HepG2 (cell line): Measurements from ENCODE around the gene ZNF628. TPM values are rescaled to one million over a fixed set of nuclear protein-coding genes. Genes with fewer than 3 reads are reported as not detected.
A peak's percentile ranks its signal among the peaks of the same experiment; 100 is the strongest.

ENCODE experiments used
- ATAC-seq: fragments of 200-7000 bp; cut with Tn5 transposase; 3 replicates; pipeline ENCODE4 v1.9.1; 2020; ENCODE audit warnings: mild to moderate bottlenecking, moderate library complexity
- BruUV-seq: library from RNA; stranded (reverse); fragments of 400-500 nt; replicated peaks from 2 replicates; lab custom pipeline; 2021; lab: Mats Ljungman, UMichigan
- CTCF ChIA-PET: fragments of 300-600 bp; formaldehyde crosslinking; extraction: SDS; loops from one replicate; lab custom pipeline; 2021; ENCODE audit warnings: low total read pairs, inconsistent platforms, low intra/inter-chr PET ratio; lab: Yijun Ruan, JAX
- POLR2A ChIA-PET: fragments of 350-600 bp; sonication (Branson Sonifier 250); formaldehyde crosslinking; loops from one replicate; lab custom pipeline; 2020; ENCODE audit warnings: antibody characterized with exemption, inconsistent platforms; lab: Yijun Ruan, JAX
- DNase-seq: peaks from one replicate; pipeline ENCODE4 v3.0.0-alpha.2; 2015; ENCODE audit warnings: low spot score
- FAIRE-seq: peaks from 3 replicates; lab custom pipeline; 2011; peaks lifted over from hg19 to GRCh38; lab: Jason Lieb, UNC
- H2AFZ ChIP-seq: one replicate; pipeline ENCODE4 v1.6.1; 2011; ENCODE audit warnings: low read length, inconsistent platforms
- H3K27ac ChIP-seq: fragments of 300-600 bp; 3 replicates; pipeline ENCODE4 v1.8.0; 2011; ENCODE audit warnings: mixed run types, mild to moderate bottlenecking, mixed read lengths, low read length, inconsistent platforms; ENCODE audit not compliant: insufficient read depth; ENCODE audit errors: extremely low read length
- H3K27me3 ChIP-seq, 2 experiments: fragments of 200-600 bp in 1 of 2; 2 replicates in 1 of 2; 3 replicates in 1 of 2; pipeline versions ENCODE4 v1.6.0 to v1.8.0; 2011; ENCODE audit warnings: low read length in 2 of 2, mild to moderate bottlenecking in 2 of 2, moderate library complexity in 2 of 2, inconsistent platforms in 1 of 2; ENCODE audit not compliant: insufficient read depth in 2 of 2, control insufficient read depth in 1 of 2
- H3K36me3 ChIP-seq, 2 experiments: fragments of 200-600 bp in 1 of 2; replicated peaks in 1 of 2; 2 replicates in 1 of 2; 3 replicates in 1 of 2; pipeline versions ENCODE4 v1.5.1 to v1.8.0; 2011; ENCODE audit warnings: low read length in 2 of 2, inconsistent platforms in 1 of 2; ENCODE audit not compliant: insufficient read depth in 2 of 2, control insufficient read depth in 1 of 2
- H3K4me1 ChIP-seq: 2 replicates; pipeline ENCODE4 v1.5.1; 2012; ENCODE audit warnings: low read length, inconsistent platforms; ENCODE audit not compliant: insufficient read depth
- H3K4me2 ChIP-seq: 2 replicates; pipeline ENCODE4 v1.6.0; 2011; ENCODE audit warnings: low read depth, low read length, inconsistent platforms
- H3K4me3 ChIP-seq, 3 experiments: fragments of 200-600 bp in 1 of 3; sonication (generic), shearing (Covaris generic) in 1 of 3; replicated peaks in 1 of 3; 2 replicates each; pipeline ENCODE4 v1.5.1; 2011 to 2016; ENCODE audit warnings: low read length in 3 of 3, inconsistent platforms in 2 of 3, low read depth in 2 of 3, mild to moderate bottlenecking in 2 of 3, control low read depth in 1 of 3, mixed read lengths in 1 of 3; ENCODE audit not compliant: insufficient read depth in 1 of 3
- H3K79me2 ChIP-seq: one replicate; pipeline ENCODE4 v1.6.1; 2011; ENCODE audit warnings: low read length, inconsistent platforms; ENCODE audit not compliant: insufficient read depth
- H3K9ac ChIP-seq: 2 replicates; pipeline ENCODE4 v1.6.0; 2011; ENCODE audit warnings: mild to moderate bottlenecking, low read depth, low read length, inconsistent platforms; ENCODE audit not compliant: insufficient read depth
- H3K9me3 ChIP-seq: 2 replicates; pipeline ENCODE4 v1.5.1; 2012; ENCODE audit warnings: mild to moderate bottlenecking, low read length
- H4K20me1 ChIP-seq: 2 replicates; pipeline ENCODE4 v1.6.0; 2011; ENCODE audit warnings: inconsistent platforms, mild to moderate bottlenecking, low read length, moderate library complexity; ENCODE audit not compliant: insufficient read depth
- EEA1 ChIP-seq: sonication (generic); formaldehyde crosslinking; IDR thresholded peaks from 2 replicates; pipeline ENCODE4 v1.5.1; 2020; ENCODE audit warnings: mild to moderate bottlenecking, missing genetic modification reagents, borderline replicate concordance
- GTF2F1 ChIP-seq: fragments of 150-350 bp; IDR thresholded peaks from 2 replicates; pipeline ENCODE4 v1.6.1; 2014; ENCODE audit warnings: low read length
- HMGA1 ChIP-seq: sonication (generic); formaldehyde crosslinking; conservative IDR thresholded peaks from 2 replicates; pipeline ENCODE4 v1.4.0; 2020; ENCODE audit warnings: missing genetic modification reagents
- HNRNPL ChIP-seq: fragments of 200-400 bp; formaldehyde crosslinking; IDR thresholded peaks from 2 replicates; pipeline ENCODE4 v1.6.1; 2017; ENCODE audit warnings: mild to moderate bottlenecking, low read depth, low read length
- HOXA5 ChIP-seq: sonication (generic); formaldehyde crosslinking; IDR thresholded peaks from 2 replicates; pipeline ENCODE4 v1.4.0; 2020; ENCODE audit warnings: missing genetic modification reagents
- LCORL ChIP-seq, 2 experiments: fragments of 450-650 bp in 1 of 2; sonication (generic) in 1 of 2; formaldehyde crosslinking in 1 of 2; IDR thresholded peaks; 2 replicates each; pipeline versions ENCODE4 v1.5.0 to v1.6.1; 2017 to 2020; ENCODE audit warnings: antibody characterized with exemption in 1 of 2, missing genetic modification reagents in 1 of 2
- MXI1 ChIP-seq: IDR thresholded peaks from 3 replicates; pipeline ENCODE4 v1.6.1; 2012; ENCODE audit warnings: low read depth, low read length, inconsistent platforms, borderline replicate concordance
- NFE2L1 ChIP-seq: sonication (generic); formaldehyde crosslinking; IDR thresholded peaks from 2 replicates; pipeline ENCODE4 v1.4.0; 2020; ENCODE audit warnings: missing genetic modification reagents, mild to moderate bottlenecking, borderline replicate concordance
- PHF8 ChIP-seq: sonication (generic); formaldehyde crosslinking; IDR thresholded peaks from 2 replicates; pipeline ENCODE4 v1.5.0; 2020; ENCODE audit warnings: missing genetic modification reagents
- REXO4 ChIP-seq: sonication (generic); formaldehyde crosslinking; IDR thresholded peaks from 2 replicates; pipeline ENCODE4 v1.8.0; 2022; ENCODE audit warnings: missing genetic modification reagents, mild to moderate bottlenecking, borderline replicate concordance
- SMC3 ChIP-seq: IDR thresholded peaks from 2 replicates; pipeline ENCODE4 v1.6.1; 2011; ENCODE audit warnings: low read length, improper control_type of control experiment
- ZNF138 ChIP-seq: sonication (generic); formaldehyde crosslinking; IDR thresholded peaks from 2 replicates; pipeline ENCODE4 v1.5.0; 2020; ENCODE audit warnings: mild to moderate bottlenecking, low read depth, missing genetic modification reagents
- ZNF383 ChIP-seq: sonication (generic); formaldehyde crosslinking; IDR thresholded peaks from 2 replicates; pipeline ENCODE4 v1.4.0; 2020; ENCODE audit warnings: missing genetic modification reagents, mild to moderate bottlenecking, borderline replicate concordance
- ZNF552 ChIP-seq: sonication (generic); formaldehyde crosslinking; IDR thresholded peaks from 2 replicates; pipeline ENCODE4 v1.9.0; 2022; ENCODE audit warnings: missing genetic modification reagents, mild to moderate bottlenecking, borderline replicate concordance
- ZNF556 ChIP-seq: sonication (generic); formaldehyde crosslinking; IDR thresholded peaks from 2 replicates; pipeline ENCODE4 v1.4.0; 2020; ENCODE audit warnings: mild to moderate bottlenecking, missing genetic modification reagents, borderline replicate concordance
- ZNF788 ChIP-seq: sonication (generic); formaldehyde crosslinking; IDR thresholded peaks from 2 replicates; pipeline ENCODE4 v1.5.0; 2020; ENCODE audit warnings: mild to moderate bottlenecking, missing genetic modification reagents, borderline replicate concordance
- WGBS: methylation state at CpG from one replicate; pipeline ENCODE4 v1.1.6; 2017; ENCODE audit warnings: low lambda C conversion rate; 5-methylcytosine and 5-hydroxymethylcytosine counted together
- in situ Hi-C: cut with HindIII; loops from 2 replicates; pipeline ENCODE4 v1.10.0; 2017; ENCODE audit warnings: low pct_unique_long_range_greater_than_20kb; ENCODE audit not compliant: extremely low pct_ligation_motif_present
- intact Hi-C: fragments of 100-400 bp; cut with micrococcal nuclease; formaldehyde crosslinking; loops from one replicate; pipeline ENCODE4 v1.10.0; 2022; ENCODE audit not compliant: unreplicated experiment
- polyA plus RNA-seq, 8 experiments: library from polyadenylated mRNA; depleted of rRNA in 3 of 8; stranded (reverse) in 7 of 8; unstranded in 1 of 8; fragments of >200 nt; fragmentation: Illumina TruSeq in 4 of 8; extraction: Trizol in 4 of 8; gene quantifications; 2 replicates each; pipeline versions ENCODE4 v1.2.1 to v1.2.3, GENCODE V29; 2011 to 2016; ENCODE audit warnings: low read depth in 4 of 8, missing spikeins in 1 of 8, mixed read lengths in 1 of 8; ENCODE audit not compliant: insufficient read depth in 1 of 8
- total RNA-seq, 5 experiments: library from RNA; depleted of rRNA; stranded (reverse); fragments of >200 nt; fragmentation: Illumina TruSeq; extraction: Trizol; gene quantifications; 2 replicates each; pipeline ENCODE4 v1.2.3, GENCODE V29; 2016; ENCODE audit warnings: low read depth in 1 of 5
- TF ChIP-seq, protein P1 (sequence below): sonication (generic); formaldehyde crosslinking; IDR thresholded peaks from 2 replicates; pipeline ENCODE4 v1.4.0; 2020; ENCODE audit warnings: missing genetic modification reagents
- TF ChIP-seq, protein P2 (sequence below): sonication (generic); formaldehyde crosslinking; IDR thresholded peaks from 2 replicates; pipeline ENCODE4 v1.9.0; 2021; ENCODE audit warnings: missing genetic modification reagents, mild to moderate bottlenecking, borderline replicate concordance

The ZNF628 gene
- total and polyA plus RNA-seq, 2 of the 13 experiments (the other 11 are each of a cell fraction or from before 2014, with no cell fraction given) = 0.54 to 1.2 TPM

DNA sequence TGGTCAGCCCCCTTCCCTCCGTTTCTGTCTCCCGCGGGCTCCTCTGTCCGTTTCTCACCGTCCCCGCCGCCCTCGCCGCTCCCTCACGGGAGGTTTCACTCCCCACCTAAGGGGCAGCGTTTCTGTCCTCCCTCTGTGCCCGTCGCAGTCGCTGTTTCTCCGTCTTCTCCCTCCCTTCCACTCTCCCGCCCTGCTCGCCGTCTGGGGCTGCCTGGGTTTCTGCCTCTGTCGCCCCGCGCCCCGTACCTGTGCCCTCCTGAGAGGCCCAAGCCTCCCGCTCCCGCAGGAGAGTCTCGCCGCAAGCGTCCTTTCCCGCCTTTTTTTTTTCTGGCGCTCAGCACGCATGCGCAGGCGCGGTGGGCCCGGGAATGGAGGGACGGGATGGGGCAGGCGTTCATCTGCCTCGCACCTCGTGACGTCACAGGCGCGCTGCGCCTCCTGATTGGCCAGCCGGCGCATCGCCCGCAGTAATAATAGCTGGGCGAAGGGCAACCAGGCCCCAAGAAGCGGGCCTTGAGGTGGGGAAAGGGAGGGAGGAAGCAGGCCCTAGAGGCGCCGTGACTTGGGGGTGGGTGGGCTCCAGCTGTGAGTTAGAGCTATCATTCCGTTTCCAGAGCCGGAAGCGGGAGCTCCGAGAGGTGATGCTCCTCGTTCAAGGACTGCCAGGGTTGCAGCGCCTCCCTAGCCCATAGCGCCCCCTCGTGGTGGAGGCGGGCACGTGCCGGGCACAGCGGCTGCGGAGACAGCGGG lies 27.3 kb downstream of the ZNF628 start (continued):
- TF ChIP-seq ZNF556 (CRISPR knock-in tag) (0 out of 2 replicates have a peak, but pooled peaks have one; percentile 39), ZNF383 (CRISPR knock-in tag) (no peak)

DNA sequence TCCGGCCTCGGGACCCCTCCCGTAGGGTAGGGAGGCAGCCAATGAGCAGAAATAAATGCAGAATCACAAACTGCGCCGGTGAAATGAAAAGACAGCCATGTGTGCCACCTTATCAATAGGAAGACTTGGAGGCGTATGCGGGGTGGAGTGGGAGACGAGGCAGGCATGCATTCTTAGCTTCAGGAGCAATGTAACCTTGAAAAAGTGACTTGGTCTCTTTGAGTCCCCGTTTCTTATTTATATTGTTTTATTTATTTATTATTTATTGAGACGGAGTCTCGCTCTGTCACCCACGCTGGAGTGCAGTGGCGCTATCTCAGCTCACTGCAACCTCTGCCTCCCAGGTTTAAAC lies 27.8 kb downstream of the ZNF628 start:
- in situ Hi-C loops = no loop called here
- TF ChIP-seq ZNF138 (no peak), HMGA1 (CRISPR knock-in tag) (no peak), NFE2L1 (no peak), HNRNPL (no peak), EEA1 (CRISPR knock-in tag) (no peak), ZNF552 (CRISPR knock-in tag) (no peak), GTF2F1 (no peak), MXI1 (0 out of 3 replicates have a peak, but pooled peaks have one; percentile 44), HOXA5 (no peak), SMC3 (no peak), LCORL (IDR thresholded peaks at IDR 0.05) (no peak), LCORL (CRISPR knock-in tag; IDR thresholded peaks at IDR 0.05) (no peak), ZNF788 (CRISPR knock-in tag) (0 out of 2 replicates have a peak, but pooled peaks have one; percentile 11), PHF8 (no peak), REXO4 (no peak)
- TF ChIP-seq, protein P1, sequence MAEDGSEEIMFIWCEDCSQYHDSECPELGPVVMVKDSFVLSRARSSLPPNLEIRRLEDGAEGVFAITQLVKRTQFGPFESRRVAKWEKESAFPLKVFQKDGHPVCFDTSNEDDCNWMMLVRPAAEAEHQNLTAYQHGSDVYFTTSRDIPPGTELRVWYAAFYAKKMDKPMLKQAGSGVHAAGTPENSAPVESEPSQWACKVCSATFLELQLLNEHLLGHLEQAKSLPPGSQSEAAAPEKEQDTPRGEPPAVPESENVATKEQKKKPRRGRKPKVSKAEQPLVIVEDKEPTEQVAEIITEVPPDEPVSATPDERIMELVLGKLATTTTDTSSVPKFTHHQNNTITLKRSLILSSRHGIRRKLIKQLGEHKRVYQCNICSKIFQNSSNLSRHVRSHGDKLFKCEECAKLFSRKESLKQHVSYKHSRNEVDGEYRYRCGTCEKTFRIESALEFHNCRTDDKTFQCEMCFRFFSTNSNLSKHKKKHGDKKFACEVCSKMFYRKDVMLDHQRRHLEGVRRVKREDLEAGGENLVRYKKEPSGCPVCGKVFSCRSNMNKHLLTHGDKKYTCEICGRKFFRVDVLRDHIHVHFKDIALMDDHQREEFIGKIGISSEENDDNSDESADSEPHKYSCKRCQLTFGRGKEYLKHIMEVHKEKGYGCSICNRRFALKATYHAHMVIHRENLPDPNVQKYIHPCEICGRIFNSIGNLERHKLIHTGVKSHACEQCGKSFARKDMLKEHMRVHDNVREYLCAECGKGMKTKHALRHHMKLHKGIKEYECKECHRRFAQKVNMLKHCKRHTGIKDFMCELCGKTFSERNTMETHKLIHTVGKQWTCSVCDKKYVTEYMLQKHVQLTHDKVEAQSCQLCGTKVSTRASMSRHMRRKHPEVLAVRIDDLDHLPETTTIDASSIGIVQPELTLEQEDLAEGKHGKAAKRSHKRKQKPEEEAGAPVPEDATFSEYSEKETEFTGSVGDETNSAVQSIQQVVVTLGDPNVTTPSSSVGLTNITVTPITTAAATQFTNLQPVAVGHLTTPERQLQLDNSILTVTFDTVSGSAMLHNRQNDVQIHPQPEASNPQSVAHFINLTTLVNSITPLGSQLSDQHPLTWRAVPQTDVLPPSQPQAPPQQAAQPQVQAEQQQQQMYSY (CRISPR knock-in tag) = no peak
- TF ChIP-seq, protein P2, sequence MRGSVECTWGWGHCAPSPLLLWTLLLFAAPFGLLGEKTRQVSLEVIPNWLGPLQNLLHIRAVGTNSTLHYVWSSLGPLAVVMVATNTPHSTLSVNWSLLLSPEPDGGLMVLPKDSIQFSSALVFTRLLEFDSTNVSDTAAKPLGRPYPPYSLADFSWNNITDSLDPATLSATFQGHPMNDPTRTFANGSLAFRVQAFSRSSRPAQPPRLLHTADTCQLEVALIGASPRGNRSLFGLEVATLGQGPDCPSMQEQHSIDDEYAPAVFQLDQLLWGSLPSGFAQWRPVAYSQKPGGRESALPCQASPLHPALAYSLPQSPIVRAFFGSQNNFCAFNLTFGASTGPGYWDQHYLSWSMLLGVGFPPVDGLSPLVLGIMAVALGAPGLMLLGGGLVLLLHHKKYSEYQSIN (CRISPR knock-in tag) = no peak

More for the DNA sequence above, 27.8 kb downstream of the ZNF628 start:
- ChIA-PET CTCF (interaction anchor here (1.1 to 2.0 kb wide), 3 partner anchors 36 to 363 kb away, joined by 3 to 24 read pairs (median 10); no protein-coding TSS in a partner anchor), POLR2A (interaction anchor here (0.9 to 1.9 kb wide), 8 partner anchors 10 to 276 kb away, joined by 3 to 10 read pairs (median 5); partner anchors contain the start of genes FIZ1, ISOC2, TMEM86B and ZNF524)
- Histone ChIP-seq H4K20me1 (no peaks in the 10 kb centered on the region), H3K4me3 (no peak overlapping the region), H3K27ac (no peak overlapping the region), H3K36me3 (no peaks in the 10 kb centered on the region), H3K4me2 (peak overlapping the region; percentile 59), H2AFZ (no peak overlapping the region), H3K9me3 (no peaks in the 10 kb centered on the region), H3K9ac (no peak overlapping the region), H3K27me3 (peaks cover 1 to 36% of the 10 kb centered on the region in 2 experiments; a peak in 4 of 5 replicates), H3K4me1 (peaks cover 20% of the 10 kb centered on the region), H3K79me2 (no peaks in the 10 kb centered on the region)
- WGBS = 12% methylated on average over 12 of the region's 13 CpGs
- no TSS peak for BruUV-seq
- no peak for DNase-seq
- FAIRE-seq = no peak
- intact Hi-C loops = no loop called here
- ATAC-seq = no peak
